DOHH2 (cell line): ENCODE results near the gene RXRA.

ENCODE experiments used
- H3F3A ChIP-seq: fragments of 200-600 bp; sonication (generic), shearing (Covaris generic); 2 replicates; pipeline ENCODE4 v1.6.0; 2016; ENCODE audit warnings: antibody characterized with exemption, mild to moderate bottlenecking; ENCODE audit not compliant: control insufficient read depth, insufficient read depth
- H3K27ac ChIP-seq: fragments of 200-600 bp; sonication (generic); 2 replicates; pipeline ENCODE4 v1.5.1; 2014; ENCODE audit warnings: low read depth, mild to moderate bottlenecking, low read length, moderate library complexity
- H3K27me3 ChIP-seq: fragments of 200-600 bp; sonication (generic); 2 replicates; pipeline ENCODE4 v1.6.1; 2014; ENCODE audit warnings: mild to moderate bottlenecking, low read length, mixed read lengths; ENCODE audit not compliant: control insufficient read depth
- H3K36me3 ChIP-seq: fragments of 200-600 bp; sonication (generic); 2 replicates; pipeline ENCODE4 v1.6.1; 2014; ENCODE audit warnings: mild to moderate bottlenecking, low read length, moderate library complexity, mixed read lengths; ENCODE audit not compliant: control insufficient read depth
- H3K4me1 ChIP-seq: fragments of 200-600 bp; sonication (generic); 2 replicates; pipeline ENCODE4 v1.6.1; 2014; ENCODE audit warnings: mild to moderate bottlenecking, low read length, mixed read lengths; ENCODE audit not compliant: control insufficient read depth
- H3K4me2 ChIP-seq: fragments of 200-600 bp; sonication (generic); 2 replicates; pipeline ENCODE4 v1.6.0; 2014; ENCODE audit warnings: mild to moderate bottlenecking, low read length, moderate library complexity
- H3K4me3 ChIP-seq: fragments of 200-600 bp; sonication (generic); 2 replicates; pipeline ENCODE4 v1.5.1; 2014; ENCODE audit warnings: mild to moderate bottlenecking, low read length, mixed read lengths
- H3K79me2 ChIP-seq: fragments of 200-600 bp; sonication (generic); 2 replicates; pipeline ENCODE4 v1.6.1; 2014; ENCODE audit warnings: mild to moderate bottlenecking, low read length, mixed read lengths; ENCODE audit not compliant: control insufficient read depth
- H3K9me2 ChIP-seq: fragments of 200-600 bp; sonication (generic); replicated peaks from 2 replicates; pipeline ENCODE4 v1.6.1; 2014; ENCODE audit warnings: mild to moderate bottlenecking, low read length, mixed read lengths; ENCODE audit not compliant: control insufficient read depth
- H3K9me3 ChIP-seq: fragments of 200-600 bp; sonication (generic); 2 replicates; pipeline ENCODE4 v1.6.1; 2014; ENCODE audit warnings: antibody characterized with exemption, low read length, mixed read lengths; ENCODE audit not compliant: control insufficient read depth, insufficient read depth
- H4K20me1 ChIP-seq: fragments of 200-600 bp; sonication (generic); 2 replicates; pipeline ENCODE4 v1.6.0; 2014; ENCODE audit warnings: low read depth, mild to moderate bottlenecking, antibody characterized with exemption, low read length, moderate library complexity; ENCODE audit not compliant: control insufficient read depth, insufficient read depth
- CTCF ChIP-seq: fragments of 200-600 bp; sonication (generic); IDR thresholded peaks from one replicate; pipeline ENCODE4 v1.5.1; 2014; ENCODE audit warnings: antibody characterized with exemption, mild to moderate bottlenecking, low read depth, low read length; ENCODE audit not compliant: poor library complexity, severe bottlenecking
- EZH2phosphoT487 ChIP-seq: fragments of 200-600 bp; sonication (generic); IDR thresholded peaks from 2 replicates; pipeline ENCODE4 v1.6.1; 2017; ENCODE audit warnings: borderline replicate concordance, mild to moderate bottlenecking, antibody characterized with exemption, low read length, moderate library complexity, mixed read lengths

Gene RXRA

GRCh38 chr9:134347996-134348395 is 21.7 kb downstream of the RXRA start:
- no peaks in the 10 kb centered on the region for H4K20me1 ChIP-seq
- no peaks in the 10 kb centered on the region for H3K9me2 ChIP-seq
- H3K36me3 ChIP-seq = no peaks in the 10 kb centered on the region
- no peaks in the 10 kb centered on the region for H3K9me3 ChIP-seq
- no peaks in the 10 kb centered on the region for H3K4me1 ChIP-seq
- H3K27ac ChIP-seq = no peak overlapping the region
- H3K4me2 ChIP-seq = no peak overlapping the region
- H3F3A ChIP-seq = no peaks in the 10 kb centered on the region
- no peaks in the 10 kb centered on the region for H3K79me2 ChIP-seq
- H3K4me3 ChIP-seq = no peak overlapping the region
- H3K27me3 ChIP-seq = no peaks in the 10 kb centered on the region
- TF ChIP-seq CTCF (no peak), EZH2phosphoT487 (no peak)

GRCh38 chr9:134348404-134349155 is 22.3 kb downstream of the RXRA start:
- Histone ChIP-seq H3K79me2 (no peaks in the 10 kb centered on the region), H3K27ac (no peak overlapping the region), H3K4me2 (no peak overlapping the region), H4K20me1 (no peaks in the 10 kb centered on the region), H3K9me2 (no peaks in the 10 kb centered on the region), H3K27me3 (no peaks in the 10 kb centered on the region), H3K4me3 (no peak overlapping the region), H3K4me1 (no peaks in the 10 kb centered on the region), H3F3A (no peaks in the 10 kb centered on the region), H3K36me3 (no peaks in the 10 kb centered on the region), H3K9me3 (no peaks in the 10 kb centered on the region)
- TF ChIP-seq CTCF (no peak), EZH2phosphoT487 (no peak)

GRCh38 chr9:134349936-134350335 is 23.7 kb downstream of the RXRA start:
- Histone ChIP-seq H3K9me2 (no peaks in the 10 kb centered on the region), H3K27me3 (no peaks in the 10 kb centered on the region), H3K36me3 (no peaks in the 10 kb centered on the region), H3K27ac (no peak overlapping the region), H3K9me3 (no peaks in the 10 kb centered on the region), H3K79me2 (no peaks in the 10 kb centered on the region), H3K4me3 (no peak overlapping the region), H3K4me2 (no peak overlapping the region), H3F3A (no peaks in the 10 kb centered on the region), H3K4me1 (no peaks in the 10 kb centered on the region), H4K20me1 (no peaks in the 10 kb centered on the region)
- TF ChIP-seq CTCF = no peak
